Ishikawa (cell line): ENCODE measurements around the gene NEO1.

Experiments used
- CEBPB ChIP-seq: IDR thresholded peaks from 2 replicates; pipeline ENCODE4 v1.6.1; 2012
- EP300 ChIP-seq: IDR thresholded peaks from 2 replicates; pipeline ENCODE4 v1.6.1; 2012; ENCODE audit warnings: borderline replicate concordance
- TAF1 ChIP-seq: IDR thresholded peaks from 2 replicates; pipeline ENCODE4 v1.6.1; 2012; ENCODE audit warnings: low read depth, mild to moderate bottlenecking
- TF ChIP-seq, protein P1 (sequence below): IDR thresholded peaks from 2 replicates; pipeline ENCODE4 v1.6.1; 2012; ENCODE audit warnings: low read depth, mild to moderate bottlenecking

DNA sequence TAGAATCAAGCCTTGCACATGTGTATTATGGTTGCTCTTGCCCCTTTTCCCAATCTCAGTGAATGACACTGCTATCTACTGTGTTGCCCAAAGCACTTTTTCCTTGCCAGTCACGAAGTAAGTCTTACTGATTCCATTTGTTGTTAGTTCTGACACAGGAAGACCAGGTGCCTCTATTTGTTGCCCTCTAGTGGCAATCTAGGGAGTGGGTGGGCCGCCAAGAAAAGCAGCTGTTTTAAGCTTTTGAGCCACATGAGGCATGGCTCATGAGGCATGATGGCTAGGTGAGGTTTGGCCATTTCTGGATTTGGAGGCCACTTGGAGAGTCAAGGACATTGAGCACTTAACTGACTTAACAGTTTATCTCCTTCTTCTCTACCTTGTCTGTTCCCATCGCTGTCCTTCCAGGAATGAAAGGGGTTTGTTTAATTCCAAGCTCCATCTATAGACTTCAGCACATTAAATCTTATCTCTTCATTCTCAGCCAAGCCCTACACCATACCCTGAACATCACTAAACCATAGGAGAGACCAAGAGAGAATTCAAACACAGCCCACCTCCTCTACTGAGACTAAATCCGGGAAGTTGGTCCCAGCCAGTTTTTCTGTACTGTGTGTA, 213.4 kb downstream of the NEO1 start:
- no peak for TF ChIP-seq CEBPB
- no peak for TF ChIP-seq EP300
- no peak for TF ChIP-seq TAF1
- TF ChIP-seq, protein P1, sequence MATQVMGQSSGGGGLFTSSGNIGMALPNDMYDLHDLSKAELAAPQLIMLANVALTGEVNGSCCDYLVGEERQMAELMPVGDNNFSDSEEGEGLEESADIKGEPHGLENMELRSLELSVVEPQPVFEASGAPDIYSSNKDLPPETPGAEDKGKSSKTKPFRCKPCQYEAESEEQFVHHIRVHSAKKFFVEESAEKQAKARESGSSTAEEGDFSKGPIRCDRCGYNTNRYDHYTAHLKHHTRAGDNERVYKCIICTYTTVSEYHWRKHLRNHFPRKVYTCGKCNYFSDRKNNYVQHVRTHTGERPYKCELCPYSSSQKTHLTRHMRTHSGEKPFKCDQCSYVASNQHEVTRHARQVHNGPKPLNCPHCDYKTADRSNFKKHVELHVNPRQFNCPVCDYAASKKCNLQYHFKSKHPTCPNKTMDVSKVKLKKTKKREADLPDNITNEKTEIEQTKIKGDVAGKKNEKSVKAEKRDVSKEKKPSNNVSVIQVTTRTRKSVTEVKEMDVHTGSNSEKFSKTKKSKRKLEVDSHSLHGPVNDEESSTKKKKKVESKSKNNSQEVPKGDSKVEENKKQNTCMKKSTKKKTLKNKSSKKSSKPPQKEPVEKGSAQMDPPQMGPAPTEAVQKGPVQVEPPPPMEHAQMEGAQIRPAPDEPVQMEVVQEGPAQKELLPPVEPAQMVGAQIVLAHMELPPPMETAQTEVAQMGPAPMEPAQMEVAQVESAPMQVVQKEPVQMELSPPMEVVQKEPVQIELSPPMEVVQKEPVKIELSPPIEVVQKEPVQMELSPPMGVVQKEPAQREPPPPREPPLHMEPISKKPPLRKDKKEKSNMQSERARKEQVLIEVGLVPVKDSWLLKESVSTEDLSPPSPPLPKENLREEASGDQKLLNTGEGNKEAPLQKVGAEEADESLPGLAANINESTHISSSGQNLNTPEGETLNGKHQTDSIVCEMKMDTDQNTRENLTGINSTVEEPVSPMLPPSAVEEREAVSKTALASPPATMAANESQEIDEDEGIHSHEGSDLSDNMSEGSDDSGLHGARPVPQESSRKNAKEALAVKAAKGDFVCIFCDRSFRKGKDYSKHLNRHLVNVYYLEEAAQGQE = no peak
